ENCODE results near the gene IER3. TPM values are rescaled to one million over a fixed set of nuclear protein-coding genes. Genes with fewer than 3 reads are reported as not detected.

Gene IER3
- polyA plus RNA-seq, 3 donors = 30.6 to 188 (median 53.2) TPM

DNA sequence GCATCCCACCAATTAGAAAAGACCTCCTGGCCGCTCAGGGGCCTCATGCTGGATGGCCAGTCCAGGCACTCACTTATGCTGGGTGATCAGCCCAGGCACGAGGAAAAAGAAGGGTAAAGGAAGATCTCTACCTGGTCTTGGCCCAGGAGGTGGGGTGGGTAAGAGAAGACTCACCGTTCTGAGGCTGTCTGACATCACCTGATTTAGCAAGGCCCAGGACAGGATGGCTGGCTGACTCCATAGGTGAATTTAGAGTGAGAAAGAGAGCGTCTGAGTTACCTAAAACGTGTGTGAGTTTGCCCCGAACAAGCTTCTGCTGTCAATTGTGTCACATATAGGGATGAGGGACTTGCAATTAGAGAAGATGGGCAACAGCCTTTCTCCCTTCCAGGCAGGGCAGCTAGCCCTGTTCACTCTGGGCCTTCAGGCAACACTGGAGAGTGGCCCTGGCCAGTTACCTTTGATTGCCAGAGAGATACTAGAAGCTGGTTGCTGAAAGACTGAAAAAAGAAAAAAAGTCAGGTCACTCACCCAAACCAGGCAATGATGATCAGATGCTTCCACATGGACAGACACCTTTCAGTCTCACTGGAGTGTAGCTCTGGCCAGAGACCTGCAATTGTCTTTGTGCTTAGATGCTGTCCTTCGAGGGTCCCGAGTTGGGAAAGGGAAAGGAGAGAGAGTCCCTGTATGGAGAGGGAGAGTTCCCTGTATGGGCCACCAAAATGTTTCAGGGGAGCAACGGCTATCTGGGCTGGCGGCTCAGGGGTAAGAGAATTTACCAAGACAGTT, 35.7 kb upstream of the IER3 start:
- Histone ChIP-seq H3K4me3 (replicated peaks in 1 of 3; ENCODE audit: low read depth in 2 of 3, low read length in 3 of 3) (peak overlapping the region in 1 of 3 experiments; percentile 44), H3K4me1 (ENCODE audit: control insufficient read depth in 1 of 2, insufficient read depth in 2 of 2, low read length in 2 of 2) (peaks cover 88 to 89% of the 10 kb centered on the region in 2 donors), H3K27me3 (ENCODE audit: control insufficient read depth in 2 of 2, insufficient read depth in 2 of 2, low read length in 2 of 2) (no peaks in the 10 kb centered on the region), H3K4me2 (replicated peaks; ENCODE audit: extremely low read depth, low read length, poor library complexity, severe bottlenecking) (peak overlapping the region; percentile 47), H2AFZ (ENCODE audit: insufficient read depth, low read depth, low read length, poor library complexity, severe bottlenecking) (no peak overlapping the region), H3K79me2 (ENCODE audit: insufficient read depth, low read length) (no peaks in the 10 kb centered on the region), H3K9me3 (replicated peaks in 1 of 2; ENCODE audit: control insufficient read depth in 1 of 2, insufficient read depth in 1 of 2, low read length in 2 of 2) (no peaks in the 10 kb centered on the region), H3K36me3 (replicated peaks in 1 of 2; ENCODE audit: control insufficient read depth in 1 of 2, insufficient read depth in 2 of 2, low read length in 2 of 2) (no peaks in the 10 kb centered on the region), H3K27ac (ENCODE audit: low read depth in 1 of 2, low read length in 2 of 2) (peak overlapping the region; percentile 45 to 91), H4K20me1 (ENCODE audit: insufficient read depth, low read length) (no peaks in the 10 kb centered on the region), H3K9ac (ENCODE audit: insufficient read depth, low read length, poor library complexity, severe bottlenecking) (no peak overlapping the region)
- Mint-ChIP-seq H3K4me3 (peak overlapping the region in 1 of 2 donors; percentile 87), H3K36me3 (peaks cover 4 to 9% of the 10 kb centered on the region in 2 donors), H3K27ac (peak overlapping the region; percentile 78 to 100 (median 99)), H3K9me3 (peaks cover 0 to 2% (median 0%) of the 10 kb centered on the region in 7 donors), H3K4me1 (peaks cover 82% of the 10 kb centered on the region), H3K27me3 (ENCODE audit: low read depth in 3 of 3) (no peaks in the 10 kb centered on the region)
- TF ChIP-seq, protein P1, sequence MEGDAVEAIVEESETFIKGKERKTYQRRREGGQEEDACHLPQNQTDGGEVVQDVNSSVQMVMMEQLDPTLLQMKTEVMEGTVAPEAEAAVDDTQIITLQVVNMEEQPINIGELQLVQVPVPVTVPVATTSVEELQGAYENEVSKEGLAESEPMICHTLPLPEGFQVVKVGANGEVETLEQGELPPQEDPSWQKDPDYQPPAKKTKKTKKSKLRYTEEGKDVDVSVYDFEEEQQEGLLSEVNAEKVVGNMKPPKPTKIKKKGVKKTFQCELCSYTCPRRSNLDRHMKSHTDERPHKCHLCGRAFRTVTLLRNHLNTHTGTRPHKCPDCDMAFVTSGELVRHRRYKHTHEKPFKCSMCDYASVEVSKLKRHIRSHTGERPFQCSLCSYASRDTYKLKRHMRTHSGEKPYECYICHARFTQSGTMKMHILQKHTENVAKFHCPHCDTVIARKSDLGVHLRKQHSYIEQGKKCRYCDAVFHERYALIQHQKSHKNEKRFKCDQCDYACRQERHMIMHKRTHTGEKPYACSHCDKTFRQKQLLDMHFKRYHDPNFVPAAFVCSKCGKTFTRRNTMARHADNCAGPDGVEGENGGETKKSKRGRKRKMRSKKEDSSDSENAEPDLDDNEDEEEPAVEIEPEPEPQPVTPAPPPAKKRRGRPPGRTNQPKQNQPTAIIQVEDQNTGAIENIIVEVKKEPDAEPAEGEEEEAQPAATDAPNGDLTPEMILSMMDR (IDR thresholded peaks at IDR 0.05) = no peak
- 81% methylated on average over 6 of the region's 10 CpGs for WGBS (ENCODE audit: insufficient coverage)
- intact Hi-C loops (cut with micrococcal nuclease) = loop anchor here in 1 of 2 donors (5.0 kb wide), 2 partner anchors 37 to 38 kb away; partner anchors contain the start of genes FLOT1 and IER3
- DNase-seq = no peak

DNA sequence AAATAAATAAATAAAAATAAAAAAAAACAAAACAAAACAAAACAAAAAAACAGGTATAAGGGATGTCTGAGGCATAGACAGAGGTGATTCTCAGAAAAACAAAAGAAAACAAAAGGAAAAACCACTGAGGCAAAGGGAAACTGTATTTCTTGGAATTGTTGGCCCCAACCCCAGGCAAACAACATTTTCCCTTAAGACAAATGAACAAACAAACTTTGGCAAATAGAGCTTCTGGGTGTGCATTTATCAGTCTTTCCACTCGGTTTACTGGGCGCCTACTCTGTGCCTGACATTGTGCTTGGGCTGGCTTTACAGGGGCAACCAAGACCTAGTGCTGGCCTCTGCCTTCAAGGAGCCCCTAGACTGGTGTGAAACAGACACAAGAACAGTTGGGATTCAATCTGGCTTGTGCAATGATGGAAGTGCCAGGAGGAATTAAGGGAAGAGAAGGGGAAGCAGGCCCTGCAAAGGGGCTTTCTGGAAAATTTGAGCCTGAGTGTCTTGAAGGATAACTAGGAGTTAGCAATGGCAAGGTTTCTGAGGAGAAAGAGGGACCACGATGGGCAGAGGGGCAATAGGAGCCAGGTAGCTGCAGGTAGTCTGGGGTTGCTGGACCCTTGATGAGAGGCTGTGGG, 33.8 kb upstream of the IER3 start:
- Mint-ChIP-seq H3K27ac (peak overlapping the region in 4 of 7 donors; percentile 72 to 99 (median 90)), H3K36me3 (peaks cover 4 to 9% of the 10 kb centered on the region in 2 donors), H3K4me3 (peak overlapping the region in 1 of 2 donors; percentile 5), H3K27me3 (ENCODE audit: low read depth in 3 of 3) (peaks cover 0 to under 1% (median 0%) of the 10 kb centered on the region in 3 donors), H3K9me3 (peaks cover 0 to 2% (median 0%) of the 10 kb centered on the region in 7 donors), H3K4me1 (peaks cover 72% of the 10 kb centered on the region)
- intact Hi-C loops (cut with micrococcal nuclease) = loop anchor here in 1 of 2 donors (5.0 kb wide), 1 partner anchor 36 kb away; the partner anchor contains the start of genes FLOT1 and IER3
- Histone ChIP-seq H3K27me3 (ENCODE audit: control insufficient read depth in 2 of 2, insufficient read depth in 2 of 2, low read length in 2 of 2) (no peaks in the 10 kb centered on the region), H2AFZ (ENCODE audit: insufficient read depth, low read depth, low read length, poor library complexity, severe bottlenecking) (no peak overlapping the region), H3K9me3 (replicated peaks in 1 of 2; ENCODE audit: control insufficient read depth in 1 of 2, insufficient read depth in 1 of 2, low read length in 2 of 2) (no peaks in the 10 kb centered on the region), H3K9ac (ENCODE audit: insufficient read depth, low read length, poor library complexity, severe bottlenecking) (no peak overlapping the region), H3K79me2 (ENCODE audit: insufficient read depth, low read length) (no peaks in the 10 kb centered on the region), H3K27ac (ENCODE audit: low read depth in 1 of 2, low read length in 2 of 2) (peak overlapping the region in 1 of 2 donors; percentile 3), H4K20me1 (ENCODE audit: insufficient read depth, low read length) (no peaks in the 10 kb centered on the region), H3K4me3 (replicated peaks in 1 of 3; ENCODE audit: low read depth in 2 of 3, low read length in 3 of 3) (no peak overlapping the region), H3K4me2 (replicated peaks; ENCODE audit: extremely low read depth, low read length, poor library complexity, severe bottlenecking) (no peak overlapping the region), H3K4me1 (ENCODE audit: control insufficient read depth in 1 of 2, insufficient read depth in 2 of 2, low read length in 2 of 2) (peaks cover 70% of the 10 kb centered on the region in 2 donors), H3K36me3 (replicated peaks in 1 of 2; ENCODE audit: control insufficient read depth in 1 of 2, insufficient read depth in 2 of 2, low read length in 2 of 2) (no peaks in the 10 kb centered on the region)
- peak in 1 of 3 donors; percentile 82 for DNase-seq
- WGBS (ENCODE audit: insufficient coverage) = 100% methylated on average over 3 of the region's 3 CpGs
- TF ChIP-seq, protein P1 (IDR thresholded peaks at IDR 0.05) = no peak
